22Rv1 (cell line): ENCODE results near the gene NCK1.

ENCODE experiments used
- CTCF ChIP-seq: fragments of 450-650 bp; IDR thresholded peaks from 2 replicates; pipeline ENCODE4 v1.5.1; 2017; ENCODE audit warnings: mild to moderate bottlenecking
- ZFX ChIP-seq: fragments of 450-650 bp; IDR thresholded peaks from 2 replicates; pipeline ENCODE4 v1.6.1; 2017; ENCODE audit warnings: antibody characterized with exemption, borderline replicate concordance

- TF ChIP-seq CTCF (no peak), ZFX (no peak)
These were observed 75.2 kb downstream of the NCK1 start for GRCh38 chr3:136937175-136937574.
